Stomach smooth muscle (tissue), 2 donors: Measurements from ENCODE around the gene CPM.

ENCODE experiments used
- H3K27ac ChIP-seq: one replicate; pipeline ENCODE4 v1.7.0; 2013; ENCODE audit warnings: mild to moderate bottlenecking, low read length, inconsistent platforms
- H3K27me3 ChIP-seq, 2 donors: one replicate each; pipeline ENCODE4 v1.7.0; 2013; ENCODE audit warnings: low read length in 2 of 2; ENCODE audit not compliant: insufficient read depth in 2 of 2, control insufficient read depth in 1 of 2
- H3K36me3 ChIP-seq, 2 donors: one replicate each; pipeline ENCODE4 v1.7.0; 2013; ENCODE audit warnings: low read length in 2 of 2; ENCODE audit not compliant: control insufficient read depth in 2 of 2, insufficient read depth in 2 of 2
- H3K4me1 ChIP-seq: one replicate; pipeline ENCODE4 v1.7.0; 2013; ENCODE audit warnings: low read length; ENCODE audit not compliant: control insufficient read depth, insufficient read depth
- H3K4me3 ChIP-seq, 2 donors: one replicate each; pipeline ENCODE4 v1.7.0; 2013; ENCODE audit warnings: low read length in 2 of 2
- H3K9ac ChIP-seq, 2 donors: one replicate each; pipeline ENCODE4 v1.7.0; 2013; ENCODE audit warnings: low read length in 2 of 2, mild to moderate bottlenecking in 1 of 2
- H3K9me3 ChIP-seq, 2 donors: one replicate each; pipeline ENCODE4 v1.7.0; 2013; ENCODE audit warnings: low read length in 2 of 2; ENCODE audit not compliant: control insufficient read depth in 2 of 2
- donor health status: healthy.
- donor health status: Pancreatic carcinoma.

CPM gene

DNA sequence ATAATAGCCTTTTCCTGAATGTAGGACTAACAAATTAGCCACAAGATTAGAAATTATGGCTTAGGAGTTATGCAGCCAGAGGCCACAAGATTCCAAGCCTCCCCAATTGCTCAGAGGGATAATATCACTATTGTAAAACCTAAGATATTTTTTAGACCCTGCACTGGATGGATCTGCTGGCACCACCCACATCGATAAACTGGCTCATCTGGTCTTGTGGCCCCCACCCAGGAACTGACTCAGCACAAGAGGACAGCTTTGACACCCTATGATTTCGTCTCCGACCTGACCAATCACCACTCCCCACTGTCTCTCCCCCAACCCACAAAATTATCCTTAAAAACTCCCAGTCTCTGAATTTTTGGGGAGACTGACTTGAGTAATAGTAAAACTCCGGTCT is 54.7 kb downstream of the CPM start:
- Histone ChIP-seq H3K36me3 (no peaks in the 10 kb centered on the region), H3K27ac (no peak overlapping the region), H3K9me3 (peaks cover 0 to 4% of the 10 kb centered on the region in 2 donors), H3K4me3 (no peak overlapping the region), H3K9ac (no peak overlapping the region), H3K27me3 (no peaks in the 10 kb centered on the region), H3K4me1 (no peaks in the 10 kb centered on the region)

- H3K4me3 ChIP-seq: no peak overlapping the region
- no peaks in the 10 kb centered on the region for H3K4me1 ChIP-seq
- no peaks in the 10 kb centered on the region for H3K36me3 ChIP-seq
- no peaks in the 10 kb centered on the region for H3K27me3 ChIP-seq
- no peak overlapping the region for H3K9ac ChIP-seq
- no peak overlapping the region for H3K27ac ChIP-seq
- peaks cover 0 to 4% of the 10 kb centered on the region in 2 donors for H3K9me3 ChIP-seq
Observed at GRCh38 chr12:68877583-68877982, 55.4 kb downstream of the CPM start.

DNA sequence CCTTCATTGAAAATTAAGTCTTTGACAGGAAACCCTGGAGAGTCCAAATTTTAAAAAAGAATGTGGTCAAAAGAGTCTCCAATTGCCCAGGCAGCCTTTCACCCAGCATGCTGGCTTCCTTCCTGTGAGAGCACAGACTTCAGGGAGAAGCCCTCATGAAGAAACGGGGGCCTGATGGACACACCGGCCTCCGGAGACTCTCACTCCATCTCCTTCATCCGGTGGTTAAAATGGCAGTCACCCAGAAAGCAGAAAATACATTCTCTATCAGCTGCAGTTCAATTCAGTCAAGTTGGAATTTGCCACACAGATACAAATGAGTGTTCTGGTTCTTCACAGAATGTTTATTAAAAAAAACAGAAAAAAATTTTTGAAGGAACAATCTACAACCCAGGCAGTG is 56.5 kb downstream of the CPM start:
- no peak overlapping the region for H3K27ac ChIP-seq
- peaks cover 0 to 4% of the 10 kb centered on the region in 2 donors for H3K9me3 ChIP-seq
- H3K27me3 ChIP-seq: no peaks in the 10 kb centered on the region
- H3K36me3 ChIP-seq: no peaks in the 10 kb centered on the region
- no peak overlapping the region for H3K4me3 ChIP-seq
- H3K9ac ChIP-seq: no peak overlapping the region
- H3K4me1 ChIP-seq: no peaks in the 10 kb centered on the region

GRCh38 chr12:68873316-68873715 is 59.7 kb downstream of the CPM start:
- H3K27me3 ChIP-seq: no peaks in the 10 kb centered on the region
- no peaks in the 10 kb centered on the region for H3K4me1 ChIP-seq
- no peak overlapping the region for H3K9ac ChIP-seq
- peaks cover 0 to 2% of the 10 kb centered on the region in 2 donors for H3K36me3 ChIP-seq
- peaks cover 0 to under 1% of the 10 kb centered on the region in 2 donors for H3K9me3 ChIP-seq
- H3K27ac ChIP-seq: no peak overlapping the region
- no peak overlapping the region for H3K4me3 ChIP-seq

DNA sequence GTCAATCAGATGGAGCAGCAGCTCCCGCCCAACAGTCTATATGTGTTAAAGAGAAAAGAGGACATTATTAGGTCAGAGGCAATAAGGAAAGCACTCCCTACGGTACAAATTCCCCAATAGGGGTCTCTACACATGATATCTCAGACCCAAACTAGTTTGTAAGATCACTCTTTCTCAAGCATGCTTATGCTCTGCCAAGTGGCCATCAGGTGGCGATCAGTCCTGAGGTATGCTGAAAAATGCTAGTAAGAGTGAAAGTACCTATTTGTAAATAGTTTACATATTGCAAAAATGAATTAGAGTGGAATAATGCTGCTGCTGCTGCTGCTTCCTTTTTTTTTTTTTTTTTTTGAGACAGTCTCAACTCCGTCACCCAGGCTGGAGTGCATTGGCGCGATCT is 61.0 kb downstream of the CPM start:
- Histone ChIP-seq H3K4me3 (no peak overlapping the region), H3K36me3 (peaks cover 0 to 2% of the 10 kb centered on the region in 2 donors), H3K27ac (no peak overlapping the region), H3K9me3 (no peaks in the 10 kb centered on the region), H3K4me1 (no peaks in the 10 kb centered on the region), H3K9ac (no peak overlapping the region), H3K27me3 (no peaks in the 10 kb centered on the region)

DNA sequence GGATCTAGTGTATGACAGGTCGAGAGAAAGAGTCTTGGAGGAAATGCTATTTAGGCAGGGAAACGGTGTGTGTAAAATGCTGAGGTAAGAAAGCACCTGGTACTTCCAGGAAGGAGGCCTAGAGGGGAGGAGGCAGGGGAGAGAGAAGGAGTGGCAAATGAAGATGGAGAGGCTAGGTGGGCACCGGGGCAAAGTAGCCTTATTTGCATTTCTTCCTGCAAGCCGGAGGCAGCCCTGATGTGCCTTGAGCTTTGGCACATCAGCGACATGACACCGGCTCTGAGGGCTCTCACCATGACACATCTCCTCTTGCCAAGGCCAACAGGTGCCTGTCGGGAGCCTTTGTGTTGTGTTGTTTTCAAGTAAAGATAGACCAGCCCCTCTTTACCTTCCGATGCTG is 61.6 kb downstream of the CPM start:
- H3K9me3 ChIP-seq: no peaks in the 10 kb centered on the region
- peaks cover 0 to 2% of the 10 kb centered on the region in 2 donors for H3K36me3 ChIP-seq
- no peaks in the 10 kb centered on the region for H3K4me1 ChIP-seq
- no peaks in the 10 kb centered on the region for H3K27me3 ChIP-seq
- H3K27ac ChIP-seq: no peak overlapping the region
- H3K9ac ChIP-seq: no peak overlapping the region
- H3K4me3 ChIP-seq: no peak overlapping the region

- Histone ChIP-seq H3K4me3 (no peak overlapping the region), H3K9me3 (no peaks in the 10 kb centered on the region), H3K36me3 (peaks cover 0 to 2% of the 10 kb centered on the region in 2 donors), H3K27me3 (no peaks in the 10 kb centered on the region), H3K4me1 (no peaks in the 10 kb centered on the region), H3K9ac (no peak overlapping the region), H3K27ac (no peak overlapping the region)
Observed at GRCh38 chr12:68870443-68870842, 62.5 kb downstream of the CPM start.

DNA sequence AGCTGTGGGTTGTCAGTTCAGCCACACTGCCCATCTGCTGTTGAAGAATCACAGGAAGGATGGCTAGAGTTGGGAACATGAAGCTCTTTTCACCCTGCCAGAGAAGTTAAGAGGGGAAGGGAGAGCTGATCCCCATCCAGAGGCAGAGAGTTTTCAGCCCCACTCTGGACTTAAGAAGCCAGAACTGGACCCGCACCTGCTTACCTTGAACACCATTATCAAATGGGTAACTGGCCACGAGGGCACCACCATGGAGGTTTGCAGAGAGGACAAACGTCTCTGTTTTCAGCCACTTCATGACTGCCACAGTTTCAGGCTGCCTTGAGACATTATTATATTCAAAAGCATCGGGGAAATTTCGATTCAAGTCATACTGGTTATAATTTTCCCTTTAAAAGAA is 63.0 kb downstream of the CPM start:
- Histone ChIP-seq H3K9me3 (no peaks in the 10 kb centered on the region), H3K27me3 (no peaks in the 10 kb centered on the region), H3K4me3 (no peak overlapping the region), H3K27ac (no peak overlapping the region), H3K9ac (no peak overlapping the region), H3K36me3 (peaks cover 0 to 2% of the 10 kb centered on the region in 2 donors), H3K4me1 (no peaks in the 10 kb centered on the region)

DNA sequence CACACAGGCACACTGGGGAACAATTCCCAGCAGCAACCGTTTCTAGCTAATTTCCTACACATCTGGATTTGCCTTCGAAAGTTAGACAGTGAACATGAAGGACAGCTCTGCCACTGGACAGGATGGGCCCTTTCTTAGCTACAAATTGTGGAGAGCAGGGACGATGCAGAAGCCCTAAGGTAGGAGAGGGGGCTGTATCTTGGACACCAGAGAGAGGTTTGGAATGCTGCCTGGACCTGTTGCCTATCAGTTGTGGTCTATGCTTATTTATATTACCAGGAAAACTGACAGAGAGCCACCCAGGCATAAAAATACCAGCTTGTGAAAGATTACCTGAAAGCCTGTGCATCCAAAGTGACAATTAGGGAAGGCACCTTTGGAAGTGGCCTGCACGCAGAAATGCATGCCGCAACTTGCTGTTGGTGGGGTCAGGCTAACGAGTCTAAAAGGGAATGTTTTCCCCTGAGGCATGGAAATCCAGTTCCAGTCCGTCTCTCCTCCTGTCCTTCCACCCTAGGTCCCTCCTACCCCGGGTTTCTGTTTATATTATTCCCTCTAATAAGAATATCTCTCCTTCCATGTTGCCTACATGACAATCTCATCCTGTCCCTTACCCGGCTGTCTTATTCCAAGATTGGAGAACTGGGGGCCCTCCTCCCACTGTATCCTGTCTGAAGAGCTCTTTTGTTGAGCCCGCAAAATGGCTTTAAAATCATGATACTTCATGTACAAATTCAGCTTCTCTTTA is 64.8 kb downstream of the CPM start:
- Histone ChIP-seq H3K27me3 (no peaks in the 10 kb centered on the region), H3K4me1 (no peaks in the 10 kb centered on the region), H3K27ac (no peak overlapping the region), H3K4me3 (no peak overlapping the region), H3K9ac (no peak overlapping the region), H3K9me3 (no peaks in the 10 kb centered on the region), H3K36me3 (peaks cover 0 to 2% of the 10 kb centered on the region in 2 donors)

- Histone ChIP-seq H3K27me3 (no peaks in the 10 kb centered on the region), H3K27ac (no peak overlapping the region), H3K4me3 (no peak overlapping the region), H3K9ac (no peak overlapping the region), H3K36me3 (peaks cover 0 to 2% of the 10 kb centered on the region in 2 donors), H3K4me1 (no peaks in the 10 kb centered on the region), H3K9me3 (no peaks in the 10 kb centered on the region)
Observed at GRCh38 chr12:68867606-68868005, 65.4 kb downstream of the CPM start.

DNA sequence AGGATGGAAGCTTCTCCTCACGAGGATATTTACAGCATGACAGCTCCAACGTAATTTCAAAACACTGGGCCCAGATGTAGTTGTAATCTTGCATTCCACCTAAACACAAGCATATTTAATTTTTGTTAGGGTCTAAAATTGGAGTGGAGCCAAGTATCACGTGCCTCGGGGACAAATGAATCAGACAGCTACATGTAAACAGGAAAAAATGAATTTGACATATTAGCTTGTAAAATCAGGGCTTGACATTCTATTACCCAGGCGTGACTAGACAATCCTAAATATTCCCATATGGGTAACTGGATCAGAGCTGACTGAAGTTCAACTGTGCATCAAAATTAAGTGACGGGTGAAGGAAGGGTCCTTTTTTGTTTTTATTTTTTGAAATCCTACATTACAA is 66.0 kb downstream of the CPM start:
- Histone ChIP-seq H3K4me1 (no peaks in the 10 kb centered on the region), H3K27me3 (no peaks in the 10 kb centered on the region), H3K27ac (no peak overlapping the region), H3K36me3 (peaks cover 0 to 2% of the 10 kb centered on the region in 2 donors), H3K9me3 (no peaks in the 10 kb centered on the region), H3K9ac (no peak overlapping the region), H3K4me3 (no peak overlapping the region)
